ENCODE measurements around the gene MBOAT2. TPM values are rescaled to one million over a fixed set of nuclear protein-coding genes. Genes with fewer than 3 reads are reported as not detected.

Gene MBOAT2
- polyA plus RNA-seq, 3 donors: 5.1 to 9.0 (median 5.5) TPM

- Histone ChIP-seq H3K9ac (ENCODE audit: insufficient read depth, low read length, poor library complexity, severe bottlenecking) (peak overlapping the region; percentile 71), H3K4me1 (ENCODE audit: control insufficient read depth in 1 of 2, insufficient read depth in 2 of 2, low read length in 2 of 2) (peaks cover 20 to 33% of the 10 kb centered on the region in 2 donors), H3K4me3 (replicated peaks in 1 of 3; ENCODE audit: low read depth in 2 of 3, low read length in 3 of 3) (peak overlapping the region; percentile 41 to 81 (median 57)), H2AFZ (ENCODE audit: insufficient read depth, low read depth, low read length, poor library complexity, severe bottlenecking) (peak overlapping the region; percentile 89), H3K4me2 (replicated peaks; ENCODE audit: extremely low read depth, low read length, poor library complexity, severe bottlenecking) (peak overlapping the region; percentile 98), H3K27me3 (ENCODE audit: control insufficient read depth in 2 of 2, insufficient read depth in 2 of 2, low read length in 2 of 2) (no peaks in the 10 kb centered on the region), H3K79me2 (ENCODE audit: insufficient read depth, low read length) (peaks cover 56% of the 10 kb centered on the region), H4K20me1 (ENCODE audit: insufficient read depth, low read length) (no peaks in the 10 kb centered on the region), H3K36me3 (replicated peaks in 1 of 2; ENCODE audit: control insufficient read depth in 1 of 2, insufficient read depth in 2 of 2, low read length in 2 of 2) (no peaks in the 10 kb centered on the region), H3K27ac (ENCODE audit: low read depth in 1 of 2, low read length in 2 of 2) (peak overlapping the region in 1 of 2 donors; percentile 19), H3K9me3 (replicated peaks in 1 of 2; ENCODE audit: control insufficient read depth in 1 of 2, insufficient read depth in 1 of 2, low read length in 2 of 2) (no peaks in the 10 kb centered on the region)
- Mint-ChIP-seq H3K36me3 (no peaks in the 10 kb centered on the region), H3K4me3 (peak overlapping the region; percentile 92 to 98), H3K27ac (peak overlapping the region in 3 of 7 donors; percentile 5 to 73 (median 27)), H3K9me3 (no peaks in the 10 kb centered on the region), H3K4me1 (peaks cover 38% of the 10 kb centered on the region), H3K27me3 (ENCODE audit: low read depth in 3 of 3) (peaks cover 0 to 2% (median 2%) of the 10 kb centered on the region in 3 donors)
- no peak for DNase-seq
- intact Hi-C loops (cut with micrococcal nuclease): loop anchor here in 1 of 2 donors (10.0 kb wide), 1 partner anchor 168 kb away; the partner anchor contains the start of gene KIDINS220
- WGBS (ENCODE audit: insufficient coverage): under 1% methylated on average over 29 of the region's 44 CpGs
- no peak for TF ChIP-seq CTCF (IDR thresholded peaks at IDR 0.05)
These were observed 683 bp downstream of the MBOAT2 start for GRCh38 chr2:9002637-9003365.

GRCh38 chr2:9002313-9002636 is 1.2 kb downstream of the MBOAT2 start:
- H3K27ac ChIP-seq (ENCODE audit: low read depth in 1 of 2, low read length in 2 of 2): no peak overlapping the region
- peaks cover 0 to 2% (median 2%) of the 10 kb centered on the region in 3 donors for H3K27me3 Mint-ChIP-seq (ENCODE audit: low read depth in 3 of 3)
- no peak for TF ChIP-seq CTCF (IDR thresholded peaks at IDR 0.05)
- peaks cover 23 to 33% of the 10 kb centered on the region in 2 donors for H3K4me1 ChIP-seq (ENCODE audit: control insufficient read depth in 1 of 2, insufficient read depth in 2 of 2, low read length in 2 of 2)
- peak overlapping the region; percentile 92 to 98 for H3K4me3 Mint-ChIP-seq
- no peaks in the 10 kb centered on the region for H3K36me3 ChIP-seq (replicated peaks in 1 of 2; ENCODE audit: control insufficient read depth in 1 of 2, insufficient read depth in 2 of 2, low read length in 2 of 2)
- peak overlapping the region; percentile 71 for H3K9ac ChIP-seq (ENCODE audit: insufficient read depth, low read length, poor library complexity, severe bottlenecking)
- no peaks in the 10 kb centered on the region for H3K36me3 Mint-ChIP-seq
- intact Hi-C loops (cut with micrococcal nuclease): loop anchor here in 1 of 2 donors (10.0 kb wide), 1 partner anchor 167 kb away; the partner anchor contains the start of gene KIDINS220
- H3K79me2 ChIP-seq (ENCODE audit: insufficient read depth, low read length): peaks cover 61% of the 10 kb centered on the region
- H4K20me1 ChIP-seq (ENCODE audit: insufficient read depth, low read length): no peaks in the 10 kb centered on the region
- no peaks in the 10 kb centered on the region for H3K9me3 ChIP-seq (replicated peaks in 1 of 2; ENCODE audit: control insufficient read depth in 1 of 2, insufficient read depth in 1 of 2, low read length in 2 of 2)
- H2AFZ ChIP-seq (ENCODE audit: insufficient read depth, low read depth, low read length, poor library complexity, severe bottlenecking): peak overlapping the region; percentile 89
- peak overlapping the region; percentile 98 for H3K4me2 ChIP-seq (replicated peaks; ENCODE audit: extremely low read depth, low read length, poor library complexity, severe bottlenecking)
- H3K9me3 Mint-ChIP-seq: no peaks in the 10 kb centered on the region
- peak overlapping the region in 1 of 7 donors; percentile 12 for H3K27ac Mint-ChIP-seq
- no peaks in the 10 kb centered on the region for H3K27me3 ChIP-seq (ENCODE audit: control insufficient read depth in 2 of 2, insufficient read depth in 2 of 2, low read length in 2 of 2)
- WGBS (ENCODE audit: insufficient coverage): 48% methylated on average over 5 of the region's 7 CpGs
- peaks cover 39% of the 10 kb centered on the region for H3K4me1 Mint-ChIP-seq
- DNase-seq: no peak
- peak overlapping the region in 2 of 3 experiments; percentile 57 to 81 for H3K4me3 ChIP-seq (replicated peaks in 1 of 3; ENCODE audit: low read depth in 2 of 3, low read length in 3 of 3)

Measured in CD14-positive monocyte (primary cell).